ENCODE measurements around the gene CERS6.

The CERS6 gene

DNA sequence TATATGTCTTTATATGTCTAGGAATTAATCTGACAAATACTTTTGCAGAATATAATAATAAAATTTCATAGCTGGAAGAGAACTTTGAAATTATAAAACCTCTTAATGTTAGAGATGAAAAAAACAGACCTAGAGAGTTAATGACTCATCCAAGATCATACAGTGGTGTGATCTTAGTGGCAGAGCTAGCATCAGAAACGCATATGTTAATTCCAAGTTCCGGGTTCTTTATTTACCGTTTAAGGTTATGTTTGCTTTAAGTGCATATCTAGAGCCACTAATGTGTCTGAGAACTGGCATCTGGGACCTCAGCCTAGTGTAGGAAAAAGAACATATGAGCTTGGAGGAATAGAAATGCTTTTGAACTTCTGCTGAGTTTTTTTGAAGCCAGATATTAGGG is 24.3 kb downstream of the CERS6 start:
- no peak overlapping the region for H3K4me3 ChIP-seq (ENCODE audit: low read depth, low read length)
- no peak for DNase-seq (ENCODE audit: low read depth)
- no peak for TF ChIP-seq POLR2A (IDR thresholded peaks at IDR 0.05; ENCODE audit: extremely low read depth, insufficient read length)
- TF ChIP-seq, protein P1, sequence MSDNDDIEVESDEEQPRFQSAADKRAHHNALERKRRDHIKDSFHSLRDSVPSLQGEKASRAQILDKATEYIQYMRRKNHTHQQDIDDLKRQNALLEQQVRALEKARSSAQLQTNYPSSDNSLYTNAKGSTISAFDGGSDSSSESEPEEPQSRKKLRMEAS (IDR thresholded peaks at IDR 0.05; ENCODE audit: low read depth, low read length): no peak

DNA sequence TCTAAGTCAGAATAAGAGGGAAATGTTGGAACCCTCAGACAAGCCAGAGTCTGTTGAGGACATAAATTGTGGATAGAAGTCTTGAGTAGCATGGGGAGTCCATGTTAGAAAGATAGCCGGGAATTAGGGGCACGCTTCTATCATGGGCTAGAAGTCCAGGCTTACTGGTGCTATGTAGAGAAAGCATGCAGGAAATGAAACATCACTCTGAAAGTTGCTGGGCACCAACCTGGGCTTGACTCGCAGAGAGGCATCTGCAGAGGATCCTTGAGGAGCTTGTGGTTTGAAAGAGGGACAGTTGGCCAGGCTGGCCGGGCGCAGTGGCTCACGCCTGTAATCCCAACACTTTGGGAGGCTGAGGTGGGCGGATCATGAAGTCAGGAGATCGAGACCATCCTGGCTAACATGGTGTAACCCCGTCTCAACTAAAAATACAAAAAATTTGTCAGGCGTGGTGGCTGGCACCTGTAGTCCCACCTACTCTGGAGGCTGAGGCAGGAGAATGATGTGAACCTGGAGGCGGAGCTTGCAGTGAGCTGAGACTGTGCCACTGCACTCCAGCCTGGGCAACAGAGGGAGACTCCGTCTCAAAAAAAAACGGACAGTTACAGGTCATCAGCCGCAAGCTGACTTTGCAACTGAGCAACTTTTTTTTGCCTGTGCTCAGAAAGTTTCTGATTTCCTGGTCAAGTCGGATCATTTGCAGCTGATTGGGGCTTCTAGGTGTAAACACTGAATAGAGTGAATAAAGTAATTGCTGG is 24.9 kb downstream of the CERS6 start:
- TF ChIP-seq, protein P1 (IDR thresholded peaks at IDR 0.05; ENCODE audit: low read depth, low read length): no peak
- TF ChIP-seq MYC (IDR thresholded peaks at IDR 0.05; ENCODE audit: low read depth, low read length) (no peak), POLR2A (IDR thresholded peaks at IDR 0.05; ENCODE audit: extremely low read depth, insufficient read length) (no peak)
- TF ChIP-seq, protein P2, sequence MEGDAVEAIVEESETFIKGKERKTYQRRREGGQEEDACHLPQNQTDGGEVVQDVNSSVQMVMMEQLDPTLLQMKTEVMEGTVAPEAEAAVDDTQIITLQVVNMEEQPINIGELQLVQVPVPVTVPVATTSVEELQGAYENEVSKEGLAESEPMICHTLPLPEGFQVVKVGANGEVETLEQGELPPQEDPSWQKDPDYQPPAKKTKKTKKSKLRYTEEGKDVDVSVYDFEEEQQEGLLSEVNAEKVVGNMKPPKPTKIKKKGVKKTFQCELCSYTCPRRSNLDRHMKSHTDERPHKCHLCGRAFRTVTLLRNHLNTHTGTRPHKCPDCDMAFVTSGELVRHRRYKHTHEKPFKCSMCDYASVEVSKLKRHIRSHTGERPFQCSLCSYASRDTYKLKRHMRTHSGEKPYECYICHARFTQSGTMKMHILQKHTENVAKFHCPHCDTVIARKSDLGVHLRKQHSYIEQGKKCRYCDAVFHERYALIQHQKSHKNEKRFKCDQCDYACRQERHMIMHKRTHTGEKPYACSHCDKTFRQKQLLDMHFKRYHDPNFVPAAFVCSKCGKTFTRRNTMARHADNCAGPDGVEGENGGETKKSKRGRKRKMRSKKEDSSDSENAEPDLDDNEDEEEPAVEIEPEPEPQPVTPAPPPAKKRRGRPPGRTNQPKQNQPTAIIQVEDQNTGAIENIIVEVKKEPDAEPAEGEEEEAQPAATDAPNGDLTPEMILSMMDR (IDR thresholded peaks at IDR 0.05; ENCODE audit: low read depth, low read length): no peak
- no peak overlapping the region for H3K4me3 ChIP-seq (ENCODE audit: low read depth, low read length)
- no peak for DNase-seq (ENCODE audit: low read depth)

DNA sequence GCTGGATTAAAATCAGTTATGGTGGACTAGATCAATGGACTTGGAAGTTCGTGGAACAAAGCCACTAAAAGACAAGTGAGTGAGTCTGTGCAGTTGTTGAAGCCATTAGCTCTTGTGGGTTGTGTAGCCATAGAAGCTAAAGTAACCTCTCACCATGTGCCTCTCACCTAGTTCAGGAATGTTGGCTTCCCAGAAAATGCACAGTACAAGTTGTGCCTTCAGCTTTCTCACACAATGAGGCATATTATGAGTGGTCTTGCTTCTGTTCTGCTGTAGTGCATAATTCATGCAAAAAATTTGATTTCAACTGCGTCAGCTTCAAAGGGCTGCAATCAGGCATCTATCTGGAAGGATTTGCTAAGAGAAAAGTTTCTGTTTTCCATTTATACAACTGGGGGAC is 26.2 kb downstream of the CERS6 start:
- TF ChIP-seq, protein P1 (IDR thresholded peaks at IDR 0.05; ENCODE audit: low read depth, low read length): no peak
- TF ChIP-seq MYC (IDR thresholded peaks at IDR 0.05; ENCODE audit: low read depth, low read length): no peak
- TF ChIP-seq, protein P2 (IDR thresholded peaks at IDR 0.05; ENCODE audit: low read depth, low read length): no peak
- no peak for TF ChIP-seq POLR2A (IDR thresholded peaks at IDR 0.05; ENCODE audit: extremely low read depth, insufficient read length)
- H3K4me3 ChIP-seq (ENCODE audit: low read depth, low read length): no peak overlapping the region
- no peak for DNase-seq (ENCODE audit: low read depth)

DNA sequence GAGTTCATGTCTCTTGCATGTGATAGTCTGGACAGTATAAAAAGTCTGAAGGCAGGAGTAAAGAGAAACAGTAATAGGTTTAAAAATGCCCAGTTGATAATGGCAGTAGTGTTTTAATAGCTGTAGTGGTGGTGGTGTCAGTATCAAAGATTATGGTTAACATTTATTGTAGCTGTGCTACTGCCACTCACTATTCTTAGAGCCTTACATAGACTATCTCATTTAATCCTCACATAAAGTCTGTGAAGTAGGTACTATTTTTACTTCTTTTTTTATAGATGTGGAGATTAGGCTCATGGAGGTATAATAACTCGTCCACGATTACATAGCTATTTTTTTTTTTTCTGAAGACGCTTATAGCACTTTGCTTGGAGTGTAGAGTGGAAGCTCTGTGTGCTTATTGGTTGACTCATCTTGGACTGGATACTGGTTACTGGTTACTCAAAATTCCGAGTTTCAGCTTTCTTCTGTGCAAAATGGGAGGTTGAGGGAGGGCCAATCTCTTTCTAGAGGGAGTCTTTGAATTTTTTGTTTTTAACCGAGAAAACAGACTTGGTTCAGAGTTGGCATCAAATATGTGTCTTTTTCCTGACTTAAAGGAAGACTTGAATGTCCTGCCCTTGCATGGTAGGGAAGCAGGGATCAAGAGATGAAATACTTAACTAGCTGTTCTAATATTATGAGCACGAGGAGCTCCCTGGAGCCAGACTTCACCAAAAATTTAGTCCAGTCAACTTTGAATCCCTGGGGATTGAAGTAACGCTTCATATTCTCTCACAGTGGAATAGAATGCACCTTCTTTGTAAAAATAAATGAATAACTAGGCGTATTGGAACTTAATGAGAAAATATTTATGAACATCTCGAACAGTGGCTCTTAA is 27.1 kb downstream of the CERS6 start:
- no peak overlapping the region for H3K4me3 ChIP-seq (ENCODE audit: low read depth, low read length)
- no peak for TF ChIP-seq POLR2A (IDR thresholded peaks at IDR 0.05; ENCODE audit: extremely low read depth, insufficient read length)
- TF ChIP-seq MYC (IDR thresholded peaks at IDR 0.05; ENCODE audit: low read depth, low read length): no peak
- TF ChIP-seq, protein P1 (IDR thresholded peaks at IDR 0.05; ENCODE audit: low read depth, low read length): no peak
- TF ChIP-seq, protein P2 (IDR thresholded peaks at IDR 0.05; ENCODE audit: low read depth, low read length): no peak
- DNase-seq (ENCODE audit: low read depth): no peak

DNA sequence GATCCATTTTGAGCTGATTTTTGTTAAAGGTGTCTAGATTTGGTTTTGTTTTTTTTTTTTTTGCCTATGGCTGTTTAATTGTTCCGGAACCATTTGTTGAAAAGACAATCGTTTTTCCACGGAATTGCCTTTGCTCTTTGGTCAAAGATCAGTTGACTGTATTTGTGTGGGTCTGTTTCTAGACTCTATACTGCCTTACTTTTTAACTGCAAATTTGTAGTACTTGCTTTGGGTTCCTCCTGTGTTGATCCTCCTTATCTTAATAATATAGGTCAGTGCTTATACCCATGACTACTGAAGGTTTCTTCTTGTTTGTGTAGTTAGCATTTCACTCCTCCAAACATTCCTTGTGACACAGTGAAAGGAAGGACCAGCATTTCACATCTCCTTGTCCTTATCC is 30.4 kb downstream of the CERS6 start:
- H3K4me3 ChIP-seq (ENCODE audit: low read depth, low read length): no peak overlapping the region
- DNase-seq (ENCODE audit: low read depth): no peak
- TF ChIP-seq POLR2A (IDR thresholded peaks at IDR 0.05; ENCODE audit: extremely low read depth, insufficient read length): no peak
- TF ChIP-seq, protein P1 (IDR thresholded peaks at IDR 0.05; ENCODE audit: low read depth, low read length): no peak
- TF ChIP-seq MYC (IDR thresholded peaks at IDR 0.05; ENCODE audit: low read depth, low read length): no peak
- TF ChIP-seq, protein P2 (IDR thresholded peaks at IDR 0.05; ENCODE audit: low read depth, low read length): no peak
